Fibroblast of lung (primary cell): ENCODE measurements around the gene TYK2.
"Not testable (repeated sequence)": the region's sequence is repeated elsewhere in the genome, so short reads cannot be mapped to it uniquely, and the experiment has no call there.

Experiments used
- EZH2 ChIP-seq: IDR thresholded peaks from 2 replicates; pipeline ENCODE4 v1.5.1; 2012; ENCODE audit warnings: low read length, control low read depth, mild to moderate bottlenecking; ENCODE audit errors: missing control alignments
- TF ChIP-seq, protein P1 (sequence below), 2 donors: IDR thresholded peaks in 1 of 2; conservative IDR thresholded peaks in 1 of 2; 1 replicate in 1 of 2; 2 replicates in 1 of 2; pipeline ENCODE4 v1.5.1; 2011 to 2012; ENCODE audit warnings: low read length in 2 of 2, control low read depth in 1 of 2, inconsistent platforms in 1 of 2, low read depth in 1 of 2, mild to moderate bottlenecking in 1 of 2

DNA sequence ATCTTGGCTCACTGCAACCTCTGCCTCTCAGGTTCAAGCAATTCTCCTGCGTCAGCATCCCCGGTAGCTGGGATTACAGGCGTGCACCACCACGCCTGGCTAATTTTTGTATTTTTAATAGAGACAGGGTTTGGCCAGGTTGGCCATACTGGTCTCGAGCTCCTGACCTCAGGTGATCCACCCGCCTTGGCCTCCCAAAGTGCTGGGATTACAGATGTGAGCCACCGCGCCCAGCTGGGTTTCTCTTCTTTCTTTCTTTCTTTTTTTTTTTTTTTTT lies 2.8 kb upstream of the TYK2 start:
- TF ChIP-seq, protein P1, sequence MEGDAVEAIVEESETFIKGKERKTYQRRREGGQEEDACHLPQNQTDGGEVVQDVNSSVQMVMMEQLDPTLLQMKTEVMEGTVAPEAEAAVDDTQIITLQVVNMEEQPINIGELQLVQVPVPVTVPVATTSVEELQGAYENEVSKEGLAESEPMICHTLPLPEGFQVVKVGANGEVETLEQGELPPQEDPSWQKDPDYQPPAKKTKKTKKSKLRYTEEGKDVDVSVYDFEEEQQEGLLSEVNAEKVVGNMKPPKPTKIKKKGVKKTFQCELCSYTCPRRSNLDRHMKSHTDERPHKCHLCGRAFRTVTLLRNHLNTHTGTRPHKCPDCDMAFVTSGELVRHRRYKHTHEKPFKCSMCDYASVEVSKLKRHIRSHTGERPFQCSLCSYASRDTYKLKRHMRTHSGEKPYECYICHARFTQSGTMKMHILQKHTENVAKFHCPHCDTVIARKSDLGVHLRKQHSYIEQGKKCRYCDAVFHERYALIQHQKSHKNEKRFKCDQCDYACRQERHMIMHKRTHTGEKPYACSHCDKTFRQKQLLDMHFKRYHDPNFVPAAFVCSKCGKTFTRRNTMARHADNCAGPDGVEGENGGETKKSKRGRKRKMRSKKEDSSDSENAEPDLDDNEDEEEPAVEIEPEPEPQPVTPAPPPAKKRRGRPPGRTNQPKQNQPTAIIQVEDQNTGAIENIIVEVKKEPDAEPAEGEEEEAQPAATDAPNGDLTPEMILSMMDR (conservative IDR thresholded peaks at IDR 0.05 in 1 of 2, IDR thresholded peaks at IDR 0.05 in 1 of 2; ENCODE audit: low read depth in 1 of 2, low read length in 2 of 2) = not testable (repeated sequence)
- not testable (repeated sequence) for TF ChIP-seq EZH2
